ENCODE data around the gene NKX1-2. TPM values are rescaled to one million over a fixed set of nuclear protein-coding genes. Genes with fewer than 3 reads are reported as not detected.

The NKX1-2 gene
- total RNA-seq, 1 experiment from 2014 or later, result 0.36 TPM

- intact Hi-C loops (cut with micrococcal nuclease), result no loop called here
- Histone ChIP-seq H3K9me3 (ENCODE audit: low read length) (no peaks in the 10 kb centered on the region), H2AFZ (ENCODE audit: low read length) (no peak overlapping the region), H3K27ac (ENCODE audit: low read length) (no peak overlapping the region), H3K4me1 (ENCODE audit: insufficient read depth, low read length) (no peaks in the 10 kb centered on the region), H3F3A (ENCODE audit: low read length, unreplicated experiment) (no peaks in the 10 kb centered on the region), H4K20me1 (ENCODE audit: low read length) (no peaks in the 10 kb centered on the region), H3K36me3 (ENCODE audit: low read depth, low read length) (no peaks in the 10 kb centered on the region), H3K79me2 (ENCODE audit: low read length) (peaks cover 6% of the 10 kb centered on the region), H3K9me2 (replicated peaks; ENCODE audit: low read length) (no peaks in the 10 kb centered on the region), H3K4me2 (ENCODE audit: low read length) (no peak overlapping the region), H3K4me3 (ENCODE audit: low read length) (no peak overlapping the region), H3K9ac (ENCODE audit: low read length) (no peak overlapping the region), H3K27me3 (ENCODE audit: low read length) (no peaks in the 10 kb centered on the region)
- CTCF ChIA-PET, result no interaction called here
- TF ChIP-seq EZH2phosphoT487 (IDR thresholded peaks at IDR 0.05; ENCODE audit: borderline replicate concordance, low read length) (no peak), EZH2 (IDR thresholded peaks at IDR 0.05; ENCODE audit: low read length, unreplicated experiment) (no peak), CTCF (conservative IDR thresholded peaks at IDR 0.05; ENCODE audit: low read depth, low read length) (no peak)
- POLR2A ChIA-PET (ENCODE audit: unreplicated experiment), result no interaction called here
- no peak for ATAC-seq
- no peak for DNase-seq
- no TSS peak for BruUV-seq (replicated peaks)
These were observed 27.1 kb downstream of the NKX1-2 start for GRCh38 chr10:124422742-124423141.

- intact Hi-C loops (cut with micrococcal nuclease), result no loop called here
- ChIA-PET CTCF (no interaction called here), POLR2A (ENCODE audit: unreplicated experiment) (no interaction called here)
- H3K27me3 ChIP-seq (ENCODE audit: low read length), result no peaks in the 10 kb centered on the region
- no peaks in the 10 kb centered on the region for H3K36me3 ChIP-seq (ENCODE audit: low read depth, low read length)
- no peak overlapping the region for H3K9ac ChIP-seq (ENCODE audit: low read length)
- H3K9me3 ChIP-seq (ENCODE audit: low read length), result no peaks in the 10 kb centered on the region
- no peaks in the 10 kb centered on the region for H3K9me2 ChIP-seq (replicated peaks; ENCODE audit: low read length)
- BruUV-seq (replicated peaks), result no TSS peak
- TF ChIP-seq CTCF (conservative IDR thresholded peaks at IDR 0.05; ENCODE audit: low read depth, low read length) (no peak), EZH2 (IDR thresholded peaks at IDR 0.05; ENCODE audit: low read length, unreplicated experiment) (no peak), EZH2phosphoT487 (IDR thresholded peaks at IDR 0.05; ENCODE audit: borderline replicate concordance, low read length) (no peak)
- DNase-seq (no peak), ATAC-seq (no peak)
- no peak overlapping the region for H2AFZ ChIP-seq (ENCODE audit: low read length)
- peaks cover 14% of the 10 kb centered on the region for H3K4me1 ChIP-seq (ENCODE audit: insufficient read depth, low read length)
- H3F3A ChIP-seq (ENCODE audit: low read length, unreplicated experiment), result no peaks in the 10 kb centered on the region
- H4K20me1 ChIP-seq (ENCODE audit: low read length), result peaks cover 14% of the 10 kb centered on the region
- no peak overlapping the region for H3K4me2 ChIP-seq (ENCODE audit: low read length)
- H3K79me2 ChIP-seq (ENCODE audit: low read length), result peaks cover 30% of the 10 kb centered on the region
- no peak overlapping the region for H3K27ac ChIP-seq (ENCODE audit: low read length)
- H3K4me3 ChIP-seq (ENCODE audit: low read length), result no peak overlapping the region
These were observed 29.6 kb downstream of the NKX1-2 start for GRCh38 chr10:124420254-124420653.

GRCh38 chr10:124419635-124420034, 30.2 kb downstream of the NKX1-2 start:
- no peak for TF ChIP-seq EZH2phosphoT487 (IDR thresholded peaks at IDR 0.05; ENCODE audit: borderline replicate concordance, low read length)
- TF ChIP-seq CTCF (conservative IDR thresholded peaks at IDR 0.05; ENCODE audit: low read depth, low read length), result no peak
- TF ChIP-seq EZH2 (IDR thresholded peaks at IDR 0.05; ENCODE audit: low read length, unreplicated experiment), result no peak
- peaks cover 14% of the 10 kb centered on the region for H3K4me1 ChIP-seq (ENCODE audit: insufficient read depth, low read length)
- H3K27ac ChIP-seq (ENCODE audit: low read length), result no peak overlapping the region
- no peaks in the 10 kb centered on the region for H3K9me2 ChIP-seq (replicated peaks; ENCODE audit: low read length)
- ATAC-seq (no peak), DNase-seq (no peak)
- H3K27me3 ChIP-seq (ENCODE audit: low read length), result no peaks in the 10 kb centered on the region
- no peaks in the 10 kb centered on the region for H3K9me3 ChIP-seq (ENCODE audit: low read length)
- no peaks in the 10 kb centered on the region for H3K36me3 ChIP-seq (ENCODE audit: low read depth, low read length)
- no peak overlapping the region for H3K9ac ChIP-seq (ENCODE audit: low read length)
- intact Hi-C loops (cut with micrococcal nuclease), result no loop called here
- H4K20me1 ChIP-seq (ENCODE audit: low read length), result peaks cover 16% of the 10 kb centered on the region
- no TSS peak for BruUV-seq (replicated peaks)
- H3K79me2 ChIP-seq (ENCODE audit: low read length), result peaks cover 34% of the 10 kb centered on the region
- H2AFZ ChIP-seq (ENCODE audit: low read length), result no peak overlapping the region
- POLR2A ChIA-PET (ENCODE audit: unreplicated experiment), result no interaction called here
- no peaks in the 10 kb centered on the region for H3F3A ChIP-seq (ENCODE audit: low read length, unreplicated experiment)
- no peak overlapping the region for H3K4me3 ChIP-seq (ENCODE audit: low read length)
- CTCF ChIA-PET, result no interaction called here
- H3K4me2 ChIP-seq (ENCODE audit: low read length), result no peak overlapping the region
